ENCODE measurements around the gene FAM124A. TPM values are rescaled to one million over a fixed set of nuclear protein-coding genes. Genes with fewer than 3 reads are reported as not detected.
A peak's percentile ranks its signal among the peaks of the same experiment; 100 is the strongest.

The FAM124A gene
- total RNA-seq, 2 donors from 2014 or later, result 49.7 to 56.6 TPM

DNA sequence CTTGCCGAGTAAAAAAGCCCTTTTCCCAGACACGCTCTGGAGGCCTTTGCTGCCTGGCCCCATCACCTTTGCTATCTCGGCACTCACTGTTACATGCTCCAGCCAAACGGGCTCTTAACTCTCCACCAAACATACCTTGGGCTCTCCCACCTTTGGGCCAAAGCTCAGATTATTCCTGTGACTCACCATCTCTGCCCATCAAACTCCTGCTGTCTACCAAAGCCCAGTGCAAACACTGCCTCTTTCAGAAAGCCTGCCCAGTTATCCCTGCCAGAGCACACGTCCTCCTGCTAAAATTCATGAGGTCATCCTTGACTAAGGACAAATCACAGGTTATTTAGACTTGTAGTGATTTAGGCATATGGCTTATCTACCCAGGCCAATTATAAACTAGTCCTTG lies 69.1 kb downstream of the FAM124A start:
- WGBS, 2 experiments (ENCODE audit: insufficient coverage in 1 of 2, insufficient read length in 1 of 2), result 78 to 83% methylated on average over 5 of the region's 5 CpGs
- H3K27ac Mint-ChIP-seq, result no peak overlapping the region
- no peaks in the 10 kb centered on the region for H3K9me3 Mint-ChIP-seq
- no peaks in the 10 kb centered on the region for H3K27me3 Mint-ChIP-seq (ENCODE audit: insufficient read depth)
- TF ChIP-seq, protein P1, sequence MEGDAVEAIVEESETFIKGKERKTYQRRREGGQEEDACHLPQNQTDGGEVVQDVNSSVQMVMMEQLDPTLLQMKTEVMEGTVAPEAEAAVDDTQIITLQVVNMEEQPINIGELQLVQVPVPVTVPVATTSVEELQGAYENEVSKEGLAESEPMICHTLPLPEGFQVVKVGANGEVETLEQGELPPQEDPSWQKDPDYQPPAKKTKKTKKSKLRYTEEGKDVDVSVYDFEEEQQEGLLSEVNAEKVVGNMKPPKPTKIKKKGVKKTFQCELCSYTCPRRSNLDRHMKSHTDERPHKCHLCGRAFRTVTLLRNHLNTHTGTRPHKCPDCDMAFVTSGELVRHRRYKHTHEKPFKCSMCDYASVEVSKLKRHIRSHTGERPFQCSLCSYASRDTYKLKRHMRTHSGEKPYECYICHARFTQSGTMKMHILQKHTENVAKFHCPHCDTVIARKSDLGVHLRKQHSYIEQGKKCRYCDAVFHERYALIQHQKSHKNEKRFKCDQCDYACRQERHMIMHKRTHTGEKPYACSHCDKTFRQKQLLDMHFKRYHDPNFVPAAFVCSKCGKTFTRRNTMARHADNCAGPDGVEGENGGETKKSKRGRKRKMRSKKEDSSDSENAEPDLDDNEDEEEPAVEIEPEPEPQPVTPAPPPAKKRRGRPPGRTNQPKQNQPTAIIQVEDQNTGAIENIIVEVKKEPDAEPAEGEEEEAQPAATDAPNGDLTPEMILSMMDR (conservative IDR thresholded peaks at IDR 0.05), result no peak
- H3K9me3 ChIP-seq (ENCODE audit: control insufficient read depth, low read length), result no peaks in the 10 kb centered on the region
- H3K4me1 Mint-ChIP-seq, result peaks cover 31% of the 10 kb centered on the region
- H3K4me3 ChIP-seq (ENCODE audit: low read length), result no peak overlapping the region
- no peaks in the 10 kb centered on the region for H3K27me3 ChIP-seq (ENCODE audit: control insufficient read depth, insufficient read depth, low read length, poor library complexity, severe bottlenecking)
- peak; percentile 56 for DNase-seq
- H3K4me1 ChIP-seq (ENCODE audit: control insufficient read depth, insufficient read depth, low read length), result peaks cover 9% of the 10 kb centered on the region
- H3K9ac ChIP-seq (ENCODE audit: extremely low read depth, low read length, poor library complexity, severe bottlenecking), result no peak overlapping the region
- H3K27ac ChIP-seq (ENCODE audit: low read depth, low read length), result no peak overlapping the region
- H3K36me3 Mint-ChIP-seq (ENCODE audit: low read depth), result no peaks in the 10 kb centered on the region
- no peak overlapping the region for H3K4me3 Mint-ChIP-seq
- H3K36me3 ChIP-seq (ENCODE audit: control insufficient read depth, insufficient read depth, low read length), result no peaks in the 10 kb centered on the region

DNA sequence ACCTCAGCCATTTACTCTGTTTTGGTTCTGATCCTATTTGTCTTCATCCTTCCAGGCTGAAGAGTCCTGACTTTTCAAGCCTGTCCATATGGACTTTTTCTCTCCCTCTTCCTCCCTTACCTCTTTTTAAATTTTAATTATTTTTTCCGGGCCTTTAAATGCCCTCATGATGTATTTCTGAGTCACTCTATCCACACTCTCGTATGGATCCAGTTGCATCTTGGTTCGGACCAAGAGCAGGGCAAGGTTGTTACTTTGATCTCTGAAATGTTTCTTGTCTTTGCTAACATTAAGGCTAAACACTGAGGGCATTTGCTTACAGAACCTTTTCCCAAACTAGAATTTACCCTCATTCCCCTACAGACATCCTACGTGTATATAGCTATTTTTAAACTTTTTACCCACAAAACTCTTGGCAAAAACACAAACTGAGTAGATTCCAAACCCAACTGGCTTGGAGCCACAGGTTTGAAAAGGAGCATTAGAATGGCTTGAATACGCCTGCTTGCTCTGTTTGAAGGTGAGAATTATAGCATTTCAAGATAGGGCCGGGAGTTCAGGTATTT lies 69.9 kb downstream of the FAM124A start:
- Histone ChIP-seq H3K4me3 (ENCODE audit: low read length) (no peak overlapping the region), H3K36me3 (ENCODE audit: control insufficient read depth, insufficient read depth, low read length) (no peaks in the 10 kb centered on the region), H3K27me3 (ENCODE audit: control insufficient read depth, insufficient read depth, low read length, poor library complexity, severe bottlenecking) (no peaks in the 10 kb centered on the region), H3K27ac (ENCODE audit: low read depth, low read length) (no peak overlapping the region), H3K9me3 (ENCODE audit: control insufficient read depth, low read length) (no peaks in the 10 kb centered on the region), H3K4me1 (ENCODE audit: control insufficient read depth, insufficient read depth, low read length) (peaks cover 7% of the 10 kb centered on the region), H3K9ac (ENCODE audit: extremely low read depth, low read length, poor library complexity, severe bottlenecking) (no peak overlapping the region)
- H3K36me3 Mint-ChIP-seq (ENCODE audit: low read depth), result no peaks in the 10 kb centered on the region
- H3K4me3 Mint-ChIP-seq, result no peak overlapping the region
- no peak overlapping the region for H3K27ac Mint-ChIP-seq
- H3K27me3 Mint-ChIP-seq (ENCODE audit: insufficient read depth), result peaks cover 2% of the 10 kb centered on the region
- TF ChIP-seq, protein P1 (conservative IDR thresholded peaks at IDR 0.05), result no peak
- no peaks in the 10 kb centered on the region for H3K9me3 Mint-ChIP-seq
- DNase-seq, result no peak
- WGBS, 2 experiments (ENCODE audit: insufficient coverage in 1 of 2, insufficient read length in 1 of 2), result 90 to 95% methylated on average over 5 to 6 of the region's 6 CpGs
- peaks cover 26% of the 10 kb centered on the region for H3K4me1 Mint-ChIP-seq

DNA sequence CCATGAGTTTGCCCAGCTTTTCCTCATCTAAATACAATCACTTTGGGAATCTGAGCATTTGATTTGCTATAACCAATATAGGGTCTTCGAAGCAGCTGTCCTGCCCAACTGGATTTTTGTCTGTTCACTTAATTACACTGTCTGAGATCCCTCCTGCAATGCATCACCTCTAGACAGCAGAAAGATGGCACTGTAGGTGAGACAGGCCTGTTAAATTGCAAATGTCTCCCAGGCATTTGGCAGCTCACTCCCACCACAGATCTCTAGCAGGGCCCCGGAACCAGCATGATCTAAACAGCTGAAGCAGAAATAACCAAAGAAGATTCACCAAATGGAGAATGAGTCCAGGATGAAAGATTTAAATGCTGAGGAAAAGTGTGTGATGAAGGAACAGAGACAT lies 75.4 kb downstream of the FAM124A start:
- H3K36me3 Mint-ChIP-seq (ENCODE audit: low read depth), result no peaks in the 10 kb centered on the region
- H3K9ac ChIP-seq (ENCODE audit: extremely low read depth, low read length, poor library complexity, severe bottlenecking), result no peak overlapping the region
- H3K27ac Mint-ChIP-seq, result no peak overlapping the region
- peaks cover 12% of the 10 kb centered on the region for H3K4me1 Mint-ChIP-seq
- H3K27ac ChIP-seq (ENCODE audit: low read depth, low read length), result no peak overlapping the region
- H3K4me3 ChIP-seq (ENCODE audit: low read length), result no peak overlapping the region
- TF ChIP-seq, protein P1 (conservative IDR thresholded peaks at IDR 0.05), result peak; percentile 37
- no peaks in the 10 kb centered on the region for H3K9me3 ChIP-seq (ENCODE audit: control insufficient read depth, low read length)
- WGBS, 2 experiments (ENCODE audit: insufficient coverage in 1 of 2, insufficient read length in 1 of 2), result 91 to 100% methylated on average over 2 of the region's 2 CpGs
- no peaks in the 10 kb centered on the region for H3K27me3 ChIP-seq (ENCODE audit: control insufficient read depth, insufficient read depth, low read length, poor library complexity, severe bottlenecking)
- no peaks in the 10 kb centered on the region for H3K4me1 ChIP-seq (ENCODE audit: control insufficient read depth, insufficient read depth, low read length)
- H3K4me3 Mint-ChIP-seq, result no peak overlapping the region
- peak; percentile 59 for DNase-seq
- peaks cover 4% of the 10 kb centered on the region for H3K27me3 Mint-ChIP-seq (ENCODE audit: insufficient read depth)
- no peaks in the 10 kb centered on the region for H3K36me3 ChIP-seq (ENCODE audit: control insufficient read depth, insufficient read depth, low read length)
- H3K9me3 Mint-ChIP-seq, result no peaks in the 10 kb centered on the region

Measured in endodermal cell (in vitro differentiated cells).